Fibroblast of lung (primary cell): Measurements from ENCODE around the gene MSLN.

ENCODE experiments used
- EZH2 ChIP-seq: IDR thresholded peaks from 2 replicates; pipeline ENCODE4 v1.5.1; 2012; ENCODE audit warnings: low read length, control low read depth, mild to moderate bottlenecking; ENCODE audit errors: missing control alignments
- TF ChIP-seq, protein P1 (sequence below), 2 donors: IDR thresholded peaks in 1 of 2; conservative IDR thresholded peaks in 1 of 2; 1 replicate in 1 of 2; 2 replicates in 1 of 2; pipeline ENCODE4 v1.5.1; 2011 to 2012; ENCODE audit warnings: low read length in 2 of 2, control low read depth in 1 of 2, inconsistent platforms in 1 of 2, low read depth in 1 of 2, mild to moderate bottlenecking in 1 of 2

DNA sequence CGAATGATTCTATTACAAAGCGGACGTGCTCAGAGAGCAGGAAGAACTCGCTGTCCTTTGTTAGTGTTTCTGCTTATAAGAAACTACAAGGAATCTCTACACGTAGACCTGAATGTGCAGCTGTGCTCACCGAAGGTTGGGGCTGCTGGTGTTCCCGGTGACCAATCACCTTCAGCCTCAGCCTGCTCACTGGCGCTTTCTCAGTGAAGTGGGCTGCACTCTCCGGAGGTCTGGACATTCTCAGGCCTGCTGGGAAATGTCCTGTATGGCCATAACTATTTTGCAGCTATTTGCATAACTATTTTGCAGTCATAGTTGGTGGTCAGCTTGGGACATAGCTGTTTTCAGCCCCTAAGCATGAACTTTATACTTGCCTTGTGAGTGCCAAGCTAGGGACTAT, 10.0 kb upstream of the MSLN start:
- TF ChIP-seq, protein P1, sequence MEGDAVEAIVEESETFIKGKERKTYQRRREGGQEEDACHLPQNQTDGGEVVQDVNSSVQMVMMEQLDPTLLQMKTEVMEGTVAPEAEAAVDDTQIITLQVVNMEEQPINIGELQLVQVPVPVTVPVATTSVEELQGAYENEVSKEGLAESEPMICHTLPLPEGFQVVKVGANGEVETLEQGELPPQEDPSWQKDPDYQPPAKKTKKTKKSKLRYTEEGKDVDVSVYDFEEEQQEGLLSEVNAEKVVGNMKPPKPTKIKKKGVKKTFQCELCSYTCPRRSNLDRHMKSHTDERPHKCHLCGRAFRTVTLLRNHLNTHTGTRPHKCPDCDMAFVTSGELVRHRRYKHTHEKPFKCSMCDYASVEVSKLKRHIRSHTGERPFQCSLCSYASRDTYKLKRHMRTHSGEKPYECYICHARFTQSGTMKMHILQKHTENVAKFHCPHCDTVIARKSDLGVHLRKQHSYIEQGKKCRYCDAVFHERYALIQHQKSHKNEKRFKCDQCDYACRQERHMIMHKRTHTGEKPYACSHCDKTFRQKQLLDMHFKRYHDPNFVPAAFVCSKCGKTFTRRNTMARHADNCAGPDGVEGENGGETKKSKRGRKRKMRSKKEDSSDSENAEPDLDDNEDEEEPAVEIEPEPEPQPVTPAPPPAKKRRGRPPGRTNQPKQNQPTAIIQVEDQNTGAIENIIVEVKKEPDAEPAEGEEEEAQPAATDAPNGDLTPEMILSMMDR (conservative IDR thresholded peaks at IDR 0.05 in 1 of 2, IDR thresholded peaks at IDR 0.05 in 1 of 2; ENCODE audit: low read depth in 1 of 2, low read length in 2 of 2), result no peak
- TF ChIP-seq EZH2, result no peak
